T-helper 17 cell (primary cell): ENCODE measurements around the gene TEKT4. TPM values are rescaled to one million over a fixed set of nuclear protein-coding genes. Genes with fewer than 3 reads are reported as not detected.
"Not testable (repeated sequence)": the region's sequence is repeated elsewhere in the genome, so short reads cannot be mapped to it uniquely, and the experiment has no call there.

Experiments used
- ATAC-seq: fragments of 150-1000 bp; cut with Tn5 transposase; 2 replicates; pipeline ENCODE4 v1.10.0; 2021; ENCODE audit warnings: mild to moderate bottlenecking, moderate library complexity
- DNase-seq, 3 donors: peaks; one replicate each; pipeline versions ENCODE4 v3.0.0 to v3.0.0-alpha.2; 2020 to 2021
- H3K9me3 ChIP-seq: one replicate; pipeline ENCODE4 v1.7.0; 2013; ENCODE audit warnings: low read length, mild to moderate bottlenecking; ENCODE audit not compliant: control insufficient read depth, poor library complexity, severe bottlenecking
- H3K27ac Mint-ChIP-seq: one replicate; pipeline ENCODE4 v1.8.0; 2022; ENCODE audit warnings: mild to moderate bottlenecking, moderate library complexity, mixed read lengths
- H3K27me3 Mint-ChIP-seq: one replicate; pipeline ENCODE4 v1.8.0; 2022; ENCODE audit warnings: mixed read lengths
- H3K36me3 Mint-ChIP-seq: one replicate; pipeline ENCODE4 v1.8.0; 2022; ENCODE audit warnings: low read depth, mixed read lengths
- H3K4me1 Mint-ChIP-seq: one replicate; pipeline ENCODE4 v1.8.0; 2022; ENCODE audit warnings: mild to moderate bottlenecking, mixed read lengths
- H3K4me3 Mint-ChIP-seq: one replicate; pipeline ENCODE4 v1.8.0; 2022; ENCODE audit warnings: mild to moderate bottlenecking, moderate library complexity, mixed read lengths
- total RNA-seq, 4 donors: library from RNA in 2 of 4; stranded (reverse) in 2 of 4; gene quantifications; one replicate each; pipeline ENCODE4 v1.2.3 and lab custom pipeline; 2022 to 2026

Gene TEKT4
- total RNA-seq, 2 donors from 2014 or later = not detected

GRCh38 chr2:94890234-94890633, 19.0 kb downstream of the TEKT4 start:
- peaks cover 32% of the 10 kb centered on the region for H3K27me3 Mint-ChIP-seq
- H3K9me3 ChIP-seq = no peaks in the 10 kb centered on the region
- no peak for ATAC-seq
- no peak for DNase-seq
- H3K36me3 Mint-ChIP-seq = no peaks in the 10 kb centered on the region
- no peaks in the 10 kb centered on the region for H3K4me1 Mint-ChIP-seq
- H3K27ac Mint-ChIP-seq = no peak overlapping the region
- H3K4me3 Mint-ChIP-seq = no peak overlapping the region

GRCh38 chr2:94895273-94895672, 24.0 kb downstream of the TEKT4 start:
- H3K4me1 Mint-ChIP-seq, H3K36me3 Mint-ChIP-seq, H3K9me3 ChIP-seq, ATAC-seq, DNase-seq, H3K27ac Mint-ChIP-seq, H3K4me3 Mint-ChIP-seq: not testable (repeated sequence)
- peaks cover 14% of the 10 kb centered on the region for H3K27me3 Mint-ChIP-seq

GRCh38 chr2:94906976-94907375, 35.7 kb downstream of the TEKT4 start:
- peaks cover 40% of the 10 kb centered on the region for H3K27me3 Mint-ChIP-seq
- not testable (repeated sequence) for ATAC-seq, H3K27ac Mint-ChIP-seq, H3K4me1 Mint-ChIP-seq, DNase-seq, H3K36me3 Mint-ChIP-seq, H3K9me3 ChIP-seq, H3K4me3 Mint-ChIP-seq

GRCh38 chr2:94923196-94923595, 52.0 kb downstream of the TEKT4 start:
- Mint-ChIP-seq H3K36me3 (no peaks in the 10 kb centered on the region), H3K27me3 (peaks cover 5% of the 10 kb centered on the region), H3K27ac (no peak overlapping the region), H3K4me3 (no peak overlapping the region), H3K4me1 (no peaks in the 10 kb centered on the region)
- DNase-seq = no peak
- ATAC-seq = no peak
- no peaks in the 10 kb centered on the region for H3K9me3 ChIP-seq

GRCh38 chr2:94924999-94925398, 53.8 kb downstream of the TEKT4 start:
- DNase-seq, H3K4me1 Mint-ChIP-seq, H3K27ac Mint-ChIP-seq, H3K4me3 Mint-ChIP-seq, H3K9me3 ChIP-seq, H3K27me3 Mint-ChIP-seq, H3K36me3 Mint-ChIP-seq, ATAC-seq: not testable (repeated sequence)

Other genes starting within 250 kb of the TEKT4 start
- 100 to 1,000 TPM; 127 to 159 TPM for gene MAL, start 154.3 kb downstream of the TEKT4 start, total RNA-seq